Activated naive CD8-positive, alpha-beta T cell treated with anti-CD3 and anti-CD28 coated beads, Interleukin-2, amount 50 U/mL, for 24 hours (primary cell): ENCODE measurements around the gene AJAP1.
A peak's percentile ranks its signal among the peaks of the same experiment; 100 is the strongest.
"Not testable (repeated sequence)": the region's sequence is repeated elsewhere in the genome, so short reads cannot be mapped to it uniquely, and the experiment has no call there.

Experiments used
- ATAC-seq: fragments of 150-1000 bp; cut with Tn5 transposase; one replicate; pipeline ENCODE4 v1.10.0; 2021
- DNase-seq: peaks from one replicate; pipeline ENCODE4 v3.0.0; 2021
- H3K27ac Mint-ChIP-seq: one replicate; pipeline ENCODE4 v1.8.0; 2021; ENCODE audit warnings: mild to moderate bottlenecking, mixed read lengths
- H3K27me3 Mint-ChIP-seq: one replicate; pipeline ENCODE4 v1.8.0; 2021; ENCODE audit warnings: mixed read lengths
- H3K36me3 Mint-ChIP-seq: one replicate; pipeline ENCODE4 v1.8.0; 2021; ENCODE audit warnings: low read depth, mixed read lengths
- H3K4me1 Mint-ChIP-seq: one replicate; pipeline ENCODE4 v1.8.0; 2021; ENCODE audit warnings: mixed read lengths
- H3K4me3 Mint-ChIP-seq: one replicate; pipeline ENCODE4 v1.8.0; 2021; ENCODE audit warnings: mild to moderate bottlenecking, moderate library complexity, mixed read lengths
- H3K9me3 Mint-ChIP-seq: one replicate; pipeline ENCODE4 v1.8.0; 2021; ENCODE audit warnings: mixed read lengths

Gene AJAP1, protein sequence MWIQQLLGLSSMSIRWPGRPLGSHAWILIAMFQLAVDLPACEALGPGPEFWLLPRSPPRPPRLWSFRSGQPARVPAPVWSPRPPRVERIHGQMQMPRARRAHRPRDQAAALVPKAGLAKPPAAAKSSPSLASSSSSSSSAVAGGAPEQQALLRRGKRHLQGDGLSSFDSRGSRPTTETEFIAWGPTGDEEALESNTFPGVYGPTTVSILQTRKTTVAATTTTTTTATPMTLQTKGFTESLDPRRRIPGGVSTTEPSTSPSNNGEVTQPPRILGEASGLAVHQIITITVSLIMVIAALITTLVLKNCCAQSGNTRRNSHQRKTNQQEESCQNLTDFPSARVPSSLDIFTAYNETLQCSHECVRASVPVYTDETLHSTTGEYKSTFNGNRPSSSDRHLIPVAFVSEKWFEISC

GRCh38 chr1:4653796-4654725 is at the start of gene AJAP1:
AJAP1 (plus strand) TSS chr1:4654609; CDS start chr1:4655426, 817 bp downstream.
- no peaks in the 10 kb centered on the region for H3K9me3 Mint-ChIP-seq

DNA sequence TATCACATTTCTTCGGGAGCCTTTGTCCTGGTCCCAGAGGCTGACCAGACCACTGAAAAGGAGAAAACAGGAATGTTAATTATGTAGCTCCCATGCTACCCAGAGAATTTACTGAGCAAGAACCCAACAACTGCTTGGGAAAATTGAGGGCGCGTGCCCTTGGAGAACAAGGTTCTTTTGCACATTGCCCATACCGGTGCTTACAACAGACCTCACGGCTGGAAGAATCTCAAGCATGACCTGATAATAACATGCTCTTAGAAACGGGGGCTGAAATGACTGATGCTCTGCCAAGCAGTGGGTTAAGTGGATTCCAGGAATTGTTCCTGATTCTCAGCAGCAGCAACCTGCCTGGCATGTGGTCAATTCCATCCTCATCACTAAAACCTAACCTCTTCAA is 49.3 kb upstream of the AJAP1 start:
- Mint-ChIP-seq H3K27me3 (peaks cover 22% of the 10 kb centered on the region), H3K9me3 (no peaks in the 10 kb centered on the region), H3K4me3 (no peak overlapping the region), H3K27ac (no peak overlapping the region), H3K4me1 (no peaks in the 10 kb centered on the region), H3K36me3 (peaks cover 2% of the 10 kb centered on the region)
- DNase-seq (no peak), ATAC-seq (no peak)

More at GRCh38 chr1:4653796-4654725, at the start of gene AJAP1:
- ATAC-seq = no peak
- Mint-ChIP-seq H3K27ac (no peak within 1 kb of the TSS), H3K4me3 (no peak within 1 kb of the TSS), H3K27me3 (peaks cover 47% of the 10 kb centered on the region), H3K36me3 (no peaks in the 10 kb centered on the region), H3K4me1 (no peaks in the 10 kb centered on the region)
- peak; percentile 7 for DNase-seq

DNA sequence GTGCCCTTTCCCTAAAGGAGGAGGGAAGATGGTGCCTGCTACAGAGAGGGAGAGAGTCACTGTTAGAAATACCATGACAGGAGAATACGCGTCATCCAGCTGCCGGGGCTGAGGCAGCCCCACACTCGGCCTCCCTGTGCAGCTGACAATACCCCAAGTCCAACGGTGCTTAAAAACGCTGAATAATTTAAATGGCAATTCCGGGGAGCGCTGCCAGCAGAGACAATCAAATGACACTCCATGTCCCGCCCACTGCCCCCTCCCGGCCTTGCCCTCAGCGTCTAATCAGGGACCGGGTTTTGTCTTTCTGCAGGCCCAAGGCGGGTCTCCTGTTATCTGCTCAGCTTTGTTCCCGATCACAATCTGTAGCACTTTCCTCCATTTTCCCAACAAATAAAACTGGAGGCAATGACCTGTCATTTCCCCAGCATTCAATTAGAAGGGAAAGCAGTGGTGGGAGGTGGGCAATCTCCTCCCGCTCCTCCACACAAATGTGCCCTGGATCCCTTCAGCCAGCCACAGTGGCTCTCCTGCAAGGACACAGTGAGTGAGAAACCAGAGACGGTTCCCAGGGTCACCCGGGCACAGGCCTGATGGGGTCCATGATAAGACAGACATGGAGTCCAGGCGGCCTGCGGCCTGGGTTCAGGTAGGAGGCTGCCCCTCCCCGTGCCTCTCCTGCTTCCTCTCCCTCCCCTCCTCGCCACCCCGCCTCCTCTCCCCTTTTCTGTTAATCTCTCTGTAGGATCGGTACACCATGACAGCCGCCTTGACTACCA is 42.7 kb upstream of the AJAP1 start:
- Mint-ChIP-seq H3K27me3 (peaks cover 3% of the 10 kb centered on the region), H3K9me3 (peaks cover 4% of the 10 kb centered on the region), H3K36me3 (peaks cover 2% of the 10 kb centered on the region), H3K4me3 (no peak overlapping the region), H3K4me1 (no peaks in the 10 kb centered on the region), H3K27ac (no peak overlapping the region)
- ATAC-seq (no peak), DNase-seq (no peak)

- Mint-ChIP-seq H3K4me3 (no peak overlapping the region), H3K27me3 (peaks cover 2% of the 10 kb centered on the region), H3K36me3 (peaks cover 2% of the 10 kb centered on the region), H3K4me1 (no peaks in the 10 kb centered on the region), H3K27ac (no peak overlapping the region), H3K9me3 (peaks cover 4% of the 10 kb centered on the region)
- ATAC-seq (no peak), DNase-seq (no peak)
These were observed 41.4 kb upstream of the AJAP1 start for GRCh38 chr1:4612991-4613390.

- H3K4me3 Mint-ChIP-seq = no peak overlapping the region
- no peaks in the 10 kb centered on the region for H3K27me3 Mint-ChIP-seq
- peaks cover 4% of the 10 kb centered on the region for H3K9me3 Mint-ChIP-seq
- no peaks in the 10 kb centered on the region for H3K4me1 Mint-ChIP-seq
- H3K27ac Mint-ChIP-seq = no peak overlapping the region
- H3K36me3 Mint-ChIP-seq = peaks cover 2% of the 10 kb centered on the region
- DNase-seq (no peak), ATAC-seq (no peak)
These were observed 40.6 kb upstream of the AJAP1 start for GRCh38 chr1:4613606-4614370.

- Mint-ChIP-seq H3K27me3 (no peaks in the 10 kb centered on the region), H3K27ac (no peak overlapping the region)
These were observed 39.9 kb upstream of the AJAP1 start for GRCh38 chr1:4614371-4615137.

GRCh38 chr1:4615138-4615470 is 39.3 kb upstream of the AJAP1 start:
- H3K4me3 Mint-ChIP-seq = no peak overlapping the region
- DNase-seq (no peak), ATAC-seq (no peak)
- no peak overlapping the region for H3K27ac Mint-ChIP-seq
- peaks cover 4% of the 10 kb centered on the region for H3K9me3 Mint-ChIP-seq
- no peaks in the 10 kb centered on the region for H3K4me1 Mint-ChIP-seq
- H3K36me3 Mint-ChIP-seq = no peaks in the 10 kb centered on the region
- no peaks in the 10 kb centered on the region for H3K27me3 Mint-ChIP-seq

More at GRCh38 chr1:4614371-4615137, 39.9 kb upstream of the AJAP1 start:
- Mint-ChIP-seq H3K4me1 (no peaks in the 10 kb centered on the region), H3K9me3 (peaks cover 4% of the 10 kb centered on the region), H3K4me3 (no peak overlapping the region), H3K36me3 (no peaks in the 10 kb centered on the region)
- ATAC-seq = no peak
- DNase-seq = no peak

DNA sequence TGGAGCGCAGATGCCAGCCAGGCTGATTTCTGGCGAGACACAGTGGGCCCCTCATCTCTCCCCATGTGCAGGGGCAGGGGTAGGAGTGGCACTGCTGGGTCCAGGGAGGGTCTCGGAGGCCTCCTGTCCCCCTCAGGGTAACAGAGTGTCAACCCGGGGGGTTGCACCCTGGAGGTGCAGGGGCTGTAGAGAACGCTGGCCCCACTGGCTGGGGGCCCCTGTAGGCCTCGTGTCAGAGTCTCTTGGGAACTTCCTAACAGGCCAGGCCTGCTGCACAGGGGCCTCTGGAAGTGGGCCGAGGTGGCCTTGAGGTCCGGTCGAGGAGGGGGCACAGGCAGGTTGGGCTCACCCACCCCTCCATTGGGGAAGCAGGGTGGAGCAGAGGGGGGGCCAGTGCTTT is 38.9 kb upstream of the AJAP1 start:
- ATAC-seq (no peak), DNase-seq (no peak)
- no peak overlapping the region for H3K4me3 Mint-ChIP-seq
- H3K27ac Mint-ChIP-seq = no peak overlapping the region
- H3K9me3 Mint-ChIP-seq = peaks cover 4% of the 10 kb centered on the region
- H3K36me3 Mint-ChIP-seq = no peaks in the 10 kb centered on the region
- no peaks in the 10 kb centered on the region for H3K27me3 Mint-ChIP-seq
- no peaks in the 10 kb centered on the region for H3K4me1 Mint-ChIP-seq

DNA sequence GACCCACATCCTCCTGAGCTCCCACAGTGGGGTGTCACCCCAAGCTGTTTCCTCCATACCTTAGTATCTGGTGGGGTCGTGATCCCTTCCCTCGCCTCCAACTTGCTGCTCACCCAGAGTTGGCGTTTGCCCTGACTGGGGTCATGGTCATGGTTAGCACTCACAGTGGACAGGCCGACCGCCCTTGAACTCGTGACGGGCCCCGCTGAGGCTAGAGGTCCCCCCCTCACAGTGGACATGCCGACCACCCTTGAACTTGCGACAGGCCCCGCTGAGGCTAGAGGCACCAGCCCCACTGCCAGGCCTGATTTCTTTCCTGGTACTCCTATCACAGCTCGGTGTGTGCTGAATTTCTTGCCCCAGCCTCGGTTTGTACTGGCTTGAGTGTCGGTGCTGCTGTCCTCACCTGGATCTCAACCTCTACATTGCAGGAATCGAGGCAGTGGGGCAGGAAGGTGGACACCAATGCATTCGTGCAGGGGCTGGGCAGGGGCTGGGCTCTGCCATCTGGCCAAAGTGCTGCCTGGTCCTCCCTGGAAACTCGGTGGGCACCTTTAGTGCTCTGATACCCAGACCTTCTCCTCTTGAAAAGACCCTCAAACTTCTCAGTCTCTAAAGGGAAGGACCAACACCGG is 37.5 kb upstream of the AJAP1 start:
- DNase-seq (no peak), ATAC-seq (no peak)
- no peaks in the 10 kb centered on the region for H3K4me1 Mint-ChIP-seq
- H3K4me3 Mint-ChIP-seq = no peak overlapping the region
- no peak overlapping the region for H3K27ac Mint-ChIP-seq
- no peaks in the 10 kb centered on the region for H3K9me3 Mint-ChIP-seq
- no peaks in the 10 kb centered on the region for H3K36me3 Mint-ChIP-seq
- H3K27me3 Mint-ChIP-seq = no peaks in the 10 kb centered on the region

- H3K4me1 Mint-ChIP-seq = no peaks in the 10 kb centered on the region
- no peaks in the 10 kb centered on the region for H3K27me3 Mint-ChIP-seq
- no peak overlapping the region for H3K4me3 Mint-ChIP-seq
- no peaks in the 10 kb centered on the region for H3K36me3 Mint-ChIP-seq
- H3K27ac Mint-ChIP-seq = no peak overlapping the region
- DNase-seq (no peak), ATAC-seq (no peak)
- H3K9me3 Mint-ChIP-seq = no peaks in the 10 kb centered on the region
These were observed 36.9 kb upstream of the AJAP1 start for GRCh38 chr1:4617506-4617905.

GRCh38 chr1:4618827-4619226 is 35.6 kb upstream of the AJAP1 start:
- not testable (repeated sequence) for H3K4me1 Mint-ChIP-seq, ATAC-seq, H3K36me3 Mint-ChIP-seq, H3K27ac Mint-ChIP-seq, H3K27me3 Mint-ChIP-seq, H3K9me3 Mint-ChIP-seq, DNase-seq, H3K4me3 Mint-ChIP-seq

DNA sequence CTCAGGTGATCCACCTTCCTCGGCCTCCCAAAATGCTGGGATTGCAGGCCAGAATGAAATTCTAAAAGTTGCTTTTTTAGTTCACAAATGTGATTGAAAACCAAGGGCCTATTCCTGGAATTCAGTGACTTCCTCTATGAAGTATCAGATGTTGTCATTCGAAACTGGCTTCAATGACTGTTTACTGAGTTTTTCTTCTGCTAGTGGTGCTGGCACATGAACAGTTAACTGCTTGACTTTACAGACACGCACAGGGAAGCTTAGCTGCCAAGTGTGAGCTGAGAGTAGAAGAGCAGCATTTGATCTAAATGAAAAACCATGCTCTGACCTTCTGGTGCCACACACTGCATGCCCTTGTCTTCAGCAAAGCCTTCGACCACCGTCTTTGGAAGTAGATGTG is 32.8 kb upstream of the AJAP1 start:
- no peaks in the 10 kb centered on the region for H3K36me3 Mint-ChIP-seq
- DNase-seq (no peak), ATAC-seq (no peak)
- H3K27ac Mint-ChIP-seq = no peak overlapping the region
- no peaks in the 10 kb centered on the region for H3K4me1 Mint-ChIP-seq
- no peaks in the 10 kb centered on the region for H3K9me3 Mint-ChIP-seq
- no peak overlapping the region for H3K4me3 Mint-ChIP-seq
- H3K27me3 Mint-ChIP-seq = no peaks in the 10 kb centered on the region

DNA sequence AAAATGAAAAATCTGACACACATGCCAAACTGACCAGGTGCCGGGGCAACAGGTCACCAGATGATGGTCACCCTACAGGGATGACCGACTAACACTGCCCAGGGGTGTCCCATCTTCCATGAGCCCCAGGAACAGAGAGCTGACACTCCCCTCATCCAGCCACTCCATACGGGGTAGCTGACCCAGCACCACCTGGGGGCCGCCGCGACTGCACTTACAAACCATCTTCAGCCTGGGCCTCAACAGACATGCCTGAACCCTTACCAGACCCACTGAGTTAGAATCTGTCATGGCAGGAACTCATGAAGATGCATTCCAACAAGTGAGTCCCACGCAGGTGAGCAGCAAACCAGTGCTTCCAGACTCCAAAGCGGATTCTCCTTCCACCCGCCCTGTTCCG is 31.6 kb upstream of the AJAP1 start:
- ATAC-seq = no peak
- Mint-ChIP-seq H3K4me3 (no peak overlapping the region), H3K27me3 (no peaks in the 10 kb centered on the region), H3K36me3 (no peaks in the 10 kb centered on the region), H3K9me3 (no peaks in the 10 kb centered on the region), H3K4me1 (no peaks in the 10 kb centered on the region), H3K27ac (no peak overlapping the region)
- DNase-seq = no peak
